ENCODE data around the gene MAPK7.
"Not testable (repeated sequence)": the region's sequence is repeated elsewhere in the genome, so short reads cannot be mapped to it uniquely, and the experiment has no call there.

MAPK7 gene

DNA sequence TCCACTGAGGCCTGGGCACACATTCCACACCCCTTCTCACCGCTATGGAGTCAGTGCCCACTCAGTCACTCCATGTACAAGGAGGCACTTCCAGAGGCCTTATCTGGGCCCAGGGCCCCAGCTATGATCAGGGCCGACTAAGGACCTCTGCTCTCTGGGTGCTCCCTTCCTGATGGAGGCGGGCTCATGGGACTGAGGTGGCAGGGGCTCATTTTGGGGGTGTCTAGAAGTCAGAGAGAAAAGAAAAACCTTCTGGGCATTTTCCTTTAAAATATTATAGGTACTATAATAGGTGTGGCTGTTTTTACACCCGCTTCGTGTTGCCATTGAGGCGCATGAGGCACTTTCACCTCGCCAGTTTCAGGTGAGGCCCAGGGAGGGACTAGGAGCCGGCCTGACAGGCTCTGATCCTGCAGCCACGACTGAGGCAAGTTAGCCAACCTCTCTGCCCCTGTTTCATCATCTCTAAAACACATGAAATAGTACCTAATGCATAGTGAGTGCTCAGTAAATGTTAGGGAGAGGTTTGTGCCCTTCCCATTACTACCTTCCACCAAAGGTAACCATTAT, 30.1 kb upstream of the MAPK7 start:
- peak overlapping the region in 1 of 3 experiments; percentile 48 for H3K27ac Mint-ChIP-seq
- no peaks in the 10 kb centered on the region for H3K9me3 Mint-ChIP-seq
- no peaks in the 10 kb centered on the region for H3K36me3 Mint-ChIP-seq (ENCODE audit: low read depth)
- H3K4me1 Mint-ChIP-seq: peaks cover 9% of the 10 kb centered on the region
- TF ChIP-seq, protein P1, sequence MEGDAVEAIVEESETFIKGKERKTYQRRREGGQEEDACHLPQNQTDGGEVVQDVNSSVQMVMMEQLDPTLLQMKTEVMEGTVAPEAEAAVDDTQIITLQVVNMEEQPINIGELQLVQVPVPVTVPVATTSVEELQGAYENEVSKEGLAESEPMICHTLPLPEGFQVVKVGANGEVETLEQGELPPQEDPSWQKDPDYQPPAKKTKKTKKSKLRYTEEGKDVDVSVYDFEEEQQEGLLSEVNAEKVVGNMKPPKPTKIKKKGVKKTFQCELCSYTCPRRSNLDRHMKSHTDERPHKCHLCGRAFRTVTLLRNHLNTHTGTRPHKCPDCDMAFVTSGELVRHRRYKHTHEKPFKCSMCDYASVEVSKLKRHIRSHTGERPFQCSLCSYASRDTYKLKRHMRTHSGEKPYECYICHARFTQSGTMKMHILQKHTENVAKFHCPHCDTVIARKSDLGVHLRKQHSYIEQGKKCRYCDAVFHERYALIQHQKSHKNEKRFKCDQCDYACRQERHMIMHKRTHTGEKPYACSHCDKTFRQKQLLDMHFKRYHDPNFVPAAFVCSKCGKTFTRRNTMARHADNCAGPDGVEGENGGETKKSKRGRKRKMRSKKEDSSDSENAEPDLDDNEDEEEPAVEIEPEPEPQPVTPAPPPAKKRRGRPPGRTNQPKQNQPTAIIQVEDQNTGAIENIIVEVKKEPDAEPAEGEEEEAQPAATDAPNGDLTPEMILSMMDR (IDR thresholded peaks at IDR 0.05; ENCODE audit: unreplicated experiment in 3 of 3): no peak
- H3K4me3 Mint-ChIP-seq: no peak overlapping the region
- H3K27me3 Mint-ChIP-seq (ENCODE audit: low read depth): no peaks in the 10 kb centered on the region

DNA sequence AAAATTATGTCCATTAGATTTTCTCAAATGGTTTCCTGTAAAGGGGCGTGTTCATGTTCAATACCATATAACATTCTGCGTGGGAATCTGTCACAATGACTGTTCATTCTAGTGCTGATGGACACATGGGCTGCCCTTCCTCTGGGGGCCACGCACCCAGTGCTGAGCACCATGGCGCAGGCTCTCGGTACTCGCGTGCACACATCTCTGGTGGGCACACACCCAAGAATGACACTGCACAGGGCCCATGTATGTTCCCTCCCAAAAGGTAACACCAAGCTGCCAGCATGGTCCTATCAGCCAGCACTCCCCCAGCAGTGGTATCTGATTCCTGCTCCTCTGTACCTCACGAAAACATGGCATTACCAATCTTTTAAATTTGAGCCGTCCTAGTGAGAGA, 29.5 kb upstream of the MAPK7 start:
- TF ChIP-seq, protein P1 (IDR thresholded peaks at IDR 0.05; ENCODE audit: unreplicated experiment in 3 of 3): no peak
- Mint-ChIP-seq H3K4me1 (peaks cover 11% of the 10 kb centered on the region), H3K9me3 (no peaks in the 10 kb centered on the region), H3K27me3 (ENCODE audit: low read depth) (no peaks in the 10 kb centered on the region), H3K36me3 (ENCODE audit: low read depth) (peaks cover under 1% of the 10 kb centered on the region), H3K27ac (no peak overlapping the region), H3K4me3 (no peak overlapping the region)

DNA sequence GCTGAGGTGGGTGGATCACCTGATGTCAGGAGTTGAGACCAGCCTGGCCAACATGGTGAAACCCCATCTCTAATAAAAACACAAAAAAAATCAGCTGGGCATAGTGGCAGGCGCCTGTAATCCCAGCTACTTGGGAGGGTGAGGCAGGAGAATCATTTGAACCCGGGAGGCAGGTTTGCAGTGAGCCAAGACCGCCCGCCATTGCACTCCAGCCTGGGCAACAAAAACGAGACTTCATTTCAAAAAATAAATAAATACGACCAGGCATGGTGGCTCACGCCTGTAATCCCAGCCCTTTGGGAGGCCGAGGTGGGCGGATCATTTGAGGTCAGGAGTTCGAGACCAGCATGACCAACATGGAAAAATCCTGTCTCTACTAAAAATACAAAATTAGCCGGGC, 24.9 kb upstream of the MAPK7 start:
- Mint-ChIP-seq H3K4me1 (peaks cover 11% of the 10 kb centered on the region), H3K36me3 (ENCODE audit: low read depth) (peaks cover 15% of the 10 kb centered on the region)
- not testable (repeated sequence) for H3K9me3 Mint-ChIP-seq; H3K4me3 Mint-ChIP-seq; H3K27ac Mint-ChIP-seq; H3K27me3 Mint-ChIP-seq (ENCODE audit: low read depth)

DNA sequence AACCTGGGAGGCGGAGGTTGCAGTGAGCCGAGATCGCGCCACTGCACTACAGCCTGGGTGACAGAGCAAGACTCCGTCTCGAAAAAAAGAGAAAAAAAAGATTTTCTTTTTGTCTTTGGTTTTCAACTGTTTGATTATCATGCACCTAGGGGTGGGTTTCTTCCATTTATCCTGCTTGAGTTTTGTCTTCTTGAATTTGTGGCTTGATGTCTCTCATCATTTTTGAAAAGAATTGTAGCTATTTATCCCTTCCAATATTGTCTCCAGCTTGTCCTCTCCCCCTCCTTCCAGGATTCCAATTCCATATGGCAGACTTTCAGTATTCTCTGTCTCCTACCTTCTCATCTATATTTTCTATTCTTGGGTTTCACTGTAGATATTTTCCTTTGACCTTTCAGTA, 23.6 kb upstream of the MAPK7 start:
- H3K4me3 Mint-ChIP-seq: no peak overlapping the region
- peak overlapping the region in 1 of 3 experiments; percentile 27 for H3K27ac Mint-ChIP-seq
- TF ChIP-seq, protein P1 (IDR thresholded peaks at IDR 0.05; ENCODE audit: unreplicated experiment in 3 of 3): no peak
- H3K4me1 Mint-ChIP-seq: peaks cover 19% of the 10 kb centered on the region
- no peaks in the 10 kb centered on the region for H3K27me3 Mint-ChIP-seq (ENCODE audit: low read depth)
- peaks cover 18% of the 10 kb centered on the region for H3K36me3 Mint-ChIP-seq (ENCODE audit: low read depth)
- no peaks in the 10 kb centered on the region for H3K9me3 Mint-ChIP-seq

DNA sequence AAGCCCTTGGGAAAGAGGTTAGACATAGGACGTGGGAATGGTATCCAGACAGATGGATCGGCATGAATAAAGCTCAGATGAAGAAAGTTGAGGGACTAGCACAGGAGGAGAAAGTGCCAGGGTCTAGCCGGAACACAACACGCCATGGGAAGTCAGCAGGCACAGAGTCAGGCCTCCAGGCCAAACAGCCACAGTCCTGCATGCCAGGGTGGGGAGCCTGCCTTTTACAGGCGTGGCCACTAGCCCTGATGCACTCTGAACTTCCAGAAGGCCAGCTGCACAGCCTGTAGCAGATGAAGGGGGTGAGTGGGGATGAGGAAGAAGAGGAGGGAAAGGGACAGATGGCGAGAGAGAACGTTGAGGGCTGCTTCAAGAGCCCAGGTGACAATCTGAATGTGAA, 20.9 kb upstream of the MAPK7 start:
- Mint-ChIP-seq H3K9me3 (no peaks in the 10 kb centered on the region), H3K27me3 (ENCODE audit: low read depth) (no peaks in the 10 kb centered on the region), H3K4me1 (peaks cover 33% of the 10 kb centered on the region), H3K36me3 (ENCODE audit: low read depth) (peaks cover 18% of the 10 kb centered on the region), H3K27ac (peak overlapping the region in 1 of 3 experiments; percentile 43), H3K4me3 (no peak overlapping the region)
- TF ChIP-seq, protein P1 (IDR thresholded peaks at IDR 0.05; ENCODE audit: unreplicated experiment in 3 of 3): no peak

DNA sequence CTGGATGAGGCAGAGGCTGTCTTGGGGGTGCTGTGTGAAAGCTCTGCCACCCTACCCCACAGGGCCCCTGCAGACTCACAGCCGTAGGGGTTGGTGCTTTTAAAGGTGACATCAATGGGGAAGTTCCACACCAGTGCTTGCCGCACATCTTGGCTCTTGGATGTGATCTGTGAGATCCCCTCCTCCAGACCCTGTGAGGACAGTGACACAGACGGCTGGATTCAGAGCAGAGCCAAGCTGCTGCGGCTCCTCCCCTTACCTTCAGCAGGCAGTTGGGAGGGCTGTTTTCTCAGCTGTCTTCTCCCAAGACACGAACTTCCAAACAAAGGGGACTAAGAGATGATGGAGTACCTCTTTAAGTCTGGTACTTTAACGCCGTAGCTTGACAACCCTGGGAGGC, 20.5 kb upstream of the MAPK7 start:
- Mint-ChIP-seq H3K9me3 (no peaks in the 10 kb centered on the region), H3K27me3 (ENCODE audit: low read depth) (no peaks in the 10 kb centered on the region), H3K27ac (peak overlapping the region in 2 of 3 experiments; percentile 6 to 43), H3K4me1 (peaks cover 37% of the 10 kb centered on the region), H3K36me3 (ENCODE audit: low read depth) (peaks cover 18% of the 10 kb centered on the region), H3K4me3 (no peak overlapping the region)
- TF ChIP-seq, protein P1 (IDR thresholded peaks at IDR 0.05; ENCODE audit: unreplicated experiment in 3 of 3): no peak
